ENCODE results near the gene TMEM62. TPM values are rescaled to one million over a fixed set of nuclear protein-coding genes. Genes with fewer than 3 reads are reported as not detected.
A peak's percentile ranks its signal among the peaks of the same experiment; 100 is the strongest.

The TMEM62 gene
- total RNA-seq, 4 donors from 2014 or later, result 15.8 to 49.2 (median 22.1) TPM

DNA sequence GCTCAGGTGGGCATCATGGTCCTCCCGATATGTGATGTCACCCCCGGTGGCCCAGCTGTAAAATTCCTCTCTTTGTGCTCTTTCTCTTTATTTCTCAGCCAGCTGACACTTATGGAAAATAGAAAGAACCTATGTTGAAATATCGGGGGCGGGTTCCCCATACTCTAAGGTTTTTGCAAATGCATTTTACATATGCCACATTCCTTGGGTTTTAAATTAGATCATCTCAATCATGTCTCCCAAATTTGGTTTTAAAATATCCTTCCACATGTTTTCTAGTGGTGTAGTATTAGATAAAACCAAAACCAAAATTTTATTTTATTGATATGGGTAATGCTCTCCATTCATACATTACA is 4.4 kb upstream of the TMEM62 start:
- no peak for DNase-seq
- intact Hi-C loops (cut with DNase I), result no loop called here
- Histone ChIP-seq H3K9me3 (no peaks in the 10 kb centered on the region), H3K4me3 (no peak overlapping the region), H3K27me3 (no peaks in the 10 kb centered on the region), H3K4me1 (peaks cover 0 to 26% (median 5%) of the 10 kb centered on the region in 3 donors), H3K36me3 (no peaks in the 10 kb centered on the region), H3K27ac (no peak overlapping the region)
- 82 to 90% methylated on average over 4 of the region's 4 CpGs for WGBS, 2 donors
- no peak for TF ChIP-seq POLR2A (IDR thresholded peaks at IDR 0.05)
- TF ChIP-seq, protein P1, sequence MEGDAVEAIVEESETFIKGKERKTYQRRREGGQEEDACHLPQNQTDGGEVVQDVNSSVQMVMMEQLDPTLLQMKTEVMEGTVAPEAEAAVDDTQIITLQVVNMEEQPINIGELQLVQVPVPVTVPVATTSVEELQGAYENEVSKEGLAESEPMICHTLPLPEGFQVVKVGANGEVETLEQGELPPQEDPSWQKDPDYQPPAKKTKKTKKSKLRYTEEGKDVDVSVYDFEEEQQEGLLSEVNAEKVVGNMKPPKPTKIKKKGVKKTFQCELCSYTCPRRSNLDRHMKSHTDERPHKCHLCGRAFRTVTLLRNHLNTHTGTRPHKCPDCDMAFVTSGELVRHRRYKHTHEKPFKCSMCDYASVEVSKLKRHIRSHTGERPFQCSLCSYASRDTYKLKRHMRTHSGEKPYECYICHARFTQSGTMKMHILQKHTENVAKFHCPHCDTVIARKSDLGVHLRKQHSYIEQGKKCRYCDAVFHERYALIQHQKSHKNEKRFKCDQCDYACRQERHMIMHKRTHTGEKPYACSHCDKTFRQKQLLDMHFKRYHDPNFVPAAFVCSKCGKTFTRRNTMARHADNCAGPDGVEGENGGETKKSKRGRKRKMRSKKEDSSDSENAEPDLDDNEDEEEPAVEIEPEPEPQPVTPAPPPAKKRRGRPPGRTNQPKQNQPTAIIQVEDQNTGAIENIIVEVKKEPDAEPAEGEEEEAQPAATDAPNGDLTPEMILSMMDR (IDR thresholded peaks at IDR 0.05), result no peak

DNA sequence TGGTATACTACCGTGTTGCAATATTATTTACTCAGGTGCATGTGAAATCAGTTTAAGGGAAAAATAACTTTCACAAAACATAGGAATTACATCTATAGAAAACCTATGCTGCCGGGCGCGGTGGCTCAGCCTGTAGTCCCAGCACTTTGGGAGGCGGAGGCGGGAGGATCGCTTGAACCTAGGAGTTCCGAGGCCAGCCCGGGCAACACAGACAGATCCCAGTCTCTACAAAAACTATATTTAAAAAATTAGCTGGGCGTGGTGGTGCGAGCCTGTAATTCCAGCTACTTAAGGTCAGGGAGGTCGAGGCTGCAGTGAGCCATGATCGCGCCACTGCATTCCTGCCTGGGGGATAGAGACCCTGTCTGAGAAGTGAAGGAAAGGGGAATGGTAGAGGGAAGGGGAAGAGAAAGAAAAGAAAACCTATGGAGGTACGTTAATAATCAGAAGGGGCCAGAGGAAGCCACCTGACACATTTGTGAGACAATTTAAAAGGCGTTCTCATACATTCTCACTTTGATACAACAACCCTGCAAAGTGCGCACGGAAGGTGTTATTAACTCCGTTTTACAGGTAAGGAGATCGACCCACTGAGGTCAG is 456 bp upstream of the TMEM62 start:
- Histone ChIP-seq H3K9me3 (no peaks in the 10 kb centered on the region), H3K27ac (peak overlapping the region; percentile 85 to 93 (median 86)), H3K4me1 (peaks cover 5 to 42% (median 5%) of the 10 kb centered on the region in 3 donors), H3K27me3 (no peaks in the 10 kb centered on the region), H3K4me3 (peak overlapping the region; percentile 69 to 97 (median 82)), H3K36me3 (peaks cover 0 to 26% (median 3%) of the 10 kb centered on the region in 3 donors)
- intact Hi-C loops (cut with DNase I), result no loop called here
- no peak for DNase-seq
- 21 to 24% methylated on average over 20 of the region's 20 CpGs for WGBS, 2 donors
- TF ChIP-seq POLR2A (IDR thresholded peaks at IDR 0.05), result no peak
- TF ChIP-seq, protein P1 (IDR thresholded peaks at IDR 0.05), result no peak

DNA sequence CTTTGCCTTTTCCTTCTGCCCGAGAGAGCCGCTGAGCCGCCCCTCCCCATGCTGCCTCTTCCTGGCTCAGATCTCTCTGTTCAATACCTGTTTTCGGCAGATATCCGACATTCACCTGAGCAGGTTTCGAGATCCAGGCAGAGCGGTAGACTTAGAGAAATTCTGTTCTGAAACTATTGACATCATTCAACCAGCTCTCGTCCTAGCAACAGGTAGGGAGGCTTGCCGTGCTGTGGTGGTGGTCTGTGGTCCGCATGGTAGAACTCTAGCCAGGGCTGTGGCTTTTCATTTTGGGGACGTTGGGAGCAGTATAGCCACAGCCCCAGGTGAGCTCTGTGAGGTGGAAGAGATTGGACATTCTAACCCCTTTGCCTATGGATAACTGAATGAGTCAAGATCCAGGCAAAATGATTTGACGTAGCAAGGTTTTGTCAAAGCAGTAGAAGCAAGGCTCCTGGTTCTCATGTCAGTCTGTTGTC is 810 bp downstream of the TMEM62 start:
- peak overlapping the region; percentile 69 to 97 (median 82) for H3K4me3 ChIP-seq
- no peak for DNase-seq
- TF ChIP-seq, protein P1 (IDR thresholded peaks at IDR 0.05), result no peak
- no peak for TF ChIP-seq POLR2A (IDR thresholded peaks at IDR 0.05)
- H3K9me3 ChIP-seq, result no peaks in the 10 kb centered on the region
- peaks cover 5 to 37% (median 5%) of the 10 kb centered on the region in 3 donors for H3K4me1 ChIP-seq
- intact Hi-C loops (cut with DNase I), result no loop called here
- 9 to 14% methylated on average over 4 to 11 of the region's 12 CpGs for WGBS, 2 donors
- peak overlapping the region; percentile 85 to 93 (median 86) for H3K27ac ChIP-seq
- H3K27me3 ChIP-seq, result no peaks in the 10 kb centered on the region
- H3K36me3 ChIP-seq, result peaks cover 0 to 38% (median 5%) of the 10 kb centered on the region in 3 donors

DNA sequence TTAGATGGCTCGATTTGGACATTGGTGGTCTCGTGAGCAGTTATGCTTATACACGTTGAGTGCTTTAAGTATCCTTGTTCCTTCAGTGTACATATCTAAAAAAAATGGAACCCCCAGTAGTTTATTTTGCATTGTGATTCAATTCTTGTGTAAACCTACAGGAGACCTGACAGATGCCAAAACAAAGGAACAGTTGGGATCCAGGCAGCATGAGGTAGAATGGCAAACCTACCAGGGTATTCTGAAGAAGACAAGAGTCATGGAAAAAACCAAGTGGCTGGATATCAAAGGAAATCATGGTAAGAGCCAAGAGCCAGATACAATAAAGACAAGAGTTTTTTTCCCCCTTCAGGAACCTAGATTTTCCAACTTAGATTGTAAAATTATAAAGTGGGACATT is 2.0 kb downstream of the TMEM62 start:
- TF ChIP-seq, protein P1 (IDR thresholded peaks at IDR 0.05), result no peak
- no peak for TF ChIP-seq POLR2A (IDR thresholded peaks at IDR 0.05)
- Histone ChIP-seq H3K36me3 (peaks cover 0 to 50% (median 5%) of the 10 kb centered on the region in 3 donors), H3K4me3 (no peak overlapping the region), H3K4me1 (peaks cover 5 to 37% (median 5%) of the 10 kb centered on the region in 3 donors), H3K27ac (no peak overlapping the region), H3K9me3 (no peaks in the 10 kb centered on the region), H3K27me3 (no peaks in the 10 kb centered on the region)
- intact Hi-C loops (cut with DNase I), result no loop called here
- DNase-seq, result no peak
- 92 to 93% methylated on average over 3 of the region's 3 CpGs for WGBS, 2 donors

DNA sequence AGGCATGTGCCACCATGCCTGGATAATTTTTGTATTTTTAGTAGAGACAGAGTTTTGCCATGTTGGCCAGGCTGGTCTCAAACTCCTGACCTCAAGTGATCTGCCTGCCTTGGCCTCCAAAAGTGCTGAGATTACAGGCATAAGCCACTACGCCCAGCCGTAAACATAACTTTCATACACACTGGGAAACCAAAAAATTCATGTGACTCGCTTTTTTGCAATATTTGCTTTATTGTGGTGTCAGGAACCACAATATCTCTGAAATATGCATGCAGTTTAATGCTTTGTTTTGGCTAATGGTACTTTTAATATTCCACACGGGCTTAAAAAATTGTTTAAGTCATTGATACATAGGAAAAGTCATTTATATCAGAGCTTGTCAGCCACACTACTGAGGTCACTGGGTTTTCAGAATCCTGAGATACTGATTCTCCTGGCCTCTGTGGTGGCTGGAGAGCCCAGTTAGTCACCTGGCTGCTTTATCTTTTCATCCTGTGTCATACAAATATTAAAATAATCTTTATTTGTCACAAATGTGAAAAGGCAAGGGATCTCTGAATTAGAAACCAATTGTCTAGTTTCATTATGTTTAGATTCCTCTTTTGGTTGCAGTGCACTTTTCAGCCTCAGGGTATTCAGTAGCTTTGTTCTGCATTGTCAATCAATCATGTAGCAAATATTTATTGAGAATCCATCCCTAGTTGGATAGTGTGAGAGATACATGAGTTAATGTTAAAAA is 10.0 kb downstream of the TMEM62 start:
- H3K9me3 ChIP-seq, result no peaks in the 10 kb centered on the region
- no peaks in the 10 kb centered on the region for H3K27me3 ChIP-seq
- no peak for TF ChIP-seq POLR2A (IDR thresholded peaks at IDR 0.05)
- TF ChIP-seq, protein P1 (IDR thresholded peaks at IDR 0.05), result no peak
- no peak overlapping the region for H3K27ac ChIP-seq
- no peak overlapping the region for H3K4me3 ChIP-seq
- intact Hi-C loops (cut with DNase I), result no loop called here
- DNase-seq, result no peak
- H3K36me3 ChIP-seq, result peaks cover 5 to 68% (median 9%) of the 10 kb centered on the region in 3 donors
- 78 to 85% methylated on average over 4 of the region's 4 CpGs for WGBS, 2 donors
- H3K4me1 ChIP-seq, result no peaks in the 10 kb centered on the region
